GM19452 (cell line): ENCODE results near the gene IFNA14.
A peak's percentile ranks its signal among the peaks of the same experiment; 100 is the strongest.
"Not testable (repeated sequence)": the region's sequence is repeated elsewhere in the genome, so short reads cannot be mapped to it uniquely, and the experiment has no call there.

ENCODE experiments used
- ATAC-seq: cut with Tn5 transposase; IDR thresholded peaks from one replicate; pipeline ENCODE4 v1.9.1; 2021; ENCODE audit not compliant: unreplicated experiment

Gene IFNA14

GRCh38 chr9:21217211-21217610 is 22.6 kb downstream of the IFNA14 start, which contains the start of gene IFNA16:
Gene IFNA16, minus strand, starts transcription at chr9:21217311. Its CDS starts 6 bp downstream, at chr9:21217305.
- not testable (repeated sequence) for ATAC-seq

- ATAC-seq = peak; percentile 71
Observed at GRCh38 chr9:21213411-21214326, 26.1 kb downstream of the IFNA14 start.

- ATAC-seq = not testable (repeated sequence)
Observed at GRCh38 chr9:21212160-21212559, 27.6 kb downstream of the IFNA14 start.

GRCh38 chr9:21210782-21211181 is 29.0 kb downstream of the IFNA14 start:
- ATAC-seq = not testable (repeated sequence)

GRCh38 chr9:21210311-21210710 is 29.5 kb downstream of the IFNA14 start:
- no peak for ATAC-seq

- not testable (repeated sequence) for ATAC-seq
Observed at GRCh38 chr9:21207043-21207442, 32.8 kb downstream of the IFNA14 start, which contains the start of gene IFNA10. Gene IFNA10, minus strand, starts transcription at chr9:21207143. Its CDS starts 46 bp downstream, at chr9:21207097.

- ATAC-seq = no peak
Observed at GRCh38 chr9:21205204-21205603, 34.6 kb downstream of the IFNA14 start.

- ATAC-seq = not testable (repeated sequence)
Observed at GRCh38 chr9:21202105-21202504, 37.7 kb downstream of the IFNA14 start, which contains the start of gene IFNA7. Gene IFNA7, minus strand, starts transcription at chr9:21202205. Its CDS starts 40 bp downstream, at chr9:21202165.

GRCh38 chr9:21194867-21195776 is 44.7 kb downstream of the IFNA14 start:
- peak; percentile 98 for ATAC-seq
